ENCODE results near the gene SYT12. TPM values are rescaled to one million over a fixed set of nuclear protein-coding genes. Genes with fewer than 3 reads are reported as not detected.

The SYT12 gene
- total RNA-seq, 3 donors from 2014 or later (not counting 1 experiment from before 2014, with no cell fraction given) = not detected

DNA sequence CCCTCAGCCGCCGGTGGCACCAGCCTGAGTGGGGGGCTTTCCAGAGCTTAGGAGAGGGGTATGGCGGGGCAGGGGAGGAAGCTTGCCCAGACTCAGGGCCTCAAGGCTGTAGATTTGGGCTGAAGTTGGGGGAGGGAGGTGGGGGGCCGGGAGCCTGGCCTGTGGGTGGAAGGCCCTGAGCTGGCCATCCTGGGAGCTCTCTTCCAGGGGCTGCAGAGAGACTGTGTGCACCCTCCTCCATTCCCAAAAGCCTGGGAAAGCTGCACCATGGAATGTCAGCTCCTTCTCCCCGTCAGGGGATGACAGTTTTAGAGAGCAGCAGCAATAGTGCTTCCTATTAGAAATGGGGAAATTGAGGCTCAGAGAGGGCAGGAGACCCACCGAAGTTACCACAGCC lies 1.0 kb downstream of the SYT12 start:
- Histone ChIP-seq H3K27ac (ENCODE audit: low read length) (no peak overlapping the region), H3K36me3 (ENCODE audit: control insufficient read depth, insufficient read depth, low read length) (no peaks in the 10 kb centered on the region), H3K4me1 (ENCODE audit: control insufficient read depth, insufficient read depth, low read length) (peaks cover 33% of the 10 kb centered on the region), H3K4me3 (ENCODE audit: low read length) (no peak overlapping the region), H3K27me3 (ENCODE audit: control insufficient read depth, insufficient read depth, low read length) (peaks cover 20% of the 10 kb centered on the region), H3K9me3 (ENCODE audit: control insufficient read depth, insufficient read depth, low read length) (no peaks in the 10 kb centered on the region)
- intact Hi-C loops (cut with micrococcal nuclease) = no loop called here
- TF ChIP-seq, protein P1, sequence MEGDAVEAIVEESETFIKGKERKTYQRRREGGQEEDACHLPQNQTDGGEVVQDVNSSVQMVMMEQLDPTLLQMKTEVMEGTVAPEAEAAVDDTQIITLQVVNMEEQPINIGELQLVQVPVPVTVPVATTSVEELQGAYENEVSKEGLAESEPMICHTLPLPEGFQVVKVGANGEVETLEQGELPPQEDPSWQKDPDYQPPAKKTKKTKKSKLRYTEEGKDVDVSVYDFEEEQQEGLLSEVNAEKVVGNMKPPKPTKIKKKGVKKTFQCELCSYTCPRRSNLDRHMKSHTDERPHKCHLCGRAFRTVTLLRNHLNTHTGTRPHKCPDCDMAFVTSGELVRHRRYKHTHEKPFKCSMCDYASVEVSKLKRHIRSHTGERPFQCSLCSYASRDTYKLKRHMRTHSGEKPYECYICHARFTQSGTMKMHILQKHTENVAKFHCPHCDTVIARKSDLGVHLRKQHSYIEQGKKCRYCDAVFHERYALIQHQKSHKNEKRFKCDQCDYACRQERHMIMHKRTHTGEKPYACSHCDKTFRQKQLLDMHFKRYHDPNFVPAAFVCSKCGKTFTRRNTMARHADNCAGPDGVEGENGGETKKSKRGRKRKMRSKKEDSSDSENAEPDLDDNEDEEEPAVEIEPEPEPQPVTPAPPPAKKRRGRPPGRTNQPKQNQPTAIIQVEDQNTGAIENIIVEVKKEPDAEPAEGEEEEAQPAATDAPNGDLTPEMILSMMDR (IDR thresholded peaks at IDR 0.05) = no peak
- no peak for DNase-seq
- Mint-ChIP-seq H3K4me1 (peaks cover 12 to 29% of the 10 kb centered on the region in 2 donors), H3K4me3 (peak overlapping the region; percentile 84), H3K27ac (no peak overlapping the region), H3K9me3 (no peaks in the 10 kb centered on the region), H3K27me3 (ENCODE audit: low read depth in 2 of 2) (peaks cover 25 to 27% of the 10 kb centered on the region in 2 donors), H3K36me3 (no peaks in the 10 kb centered on the region)
- peak in 1 of 3 donors; percentile 6 for ATAC-seq
- WGBS (ENCODE audit: insufficient coverage) = 19% methylated on average over 6 of the region's 6 CpGs

DNA sequence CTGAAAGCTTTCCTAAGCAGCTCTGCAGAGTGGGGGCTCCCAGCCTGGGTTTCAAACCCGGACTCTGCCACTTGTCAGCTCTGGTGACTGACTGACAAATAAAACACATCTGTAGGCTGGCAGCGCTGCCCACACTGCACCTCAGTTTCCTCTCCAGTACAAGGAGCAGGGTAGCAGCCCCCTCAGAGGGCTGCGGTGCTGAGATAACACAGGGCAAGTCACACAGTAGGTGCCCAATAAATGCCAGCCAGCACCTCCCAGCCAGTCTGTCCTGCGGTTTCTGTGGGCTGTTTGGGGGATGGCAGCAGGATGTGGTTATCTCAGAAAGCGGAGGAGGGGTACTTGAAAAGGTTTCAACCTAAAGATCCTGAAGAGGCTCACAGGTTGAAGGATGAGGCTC lies 1.5 kb downstream of the SYT12 start:
- no peaks in the 10 kb centered on the region for H3K9me3 ChIP-seq (ENCODE audit: control insufficient read depth, insufficient read depth, low read length)
- ATAC-seq (peak in 2 of 3 donors; percentile 40 to 69), DNase-seq (peak in 1 of 2 donors; percentile 72)
- Mint-ChIP-seq H3K36me3 (no peaks in the 10 kb centered on the region), H3K9me3 (no peaks in the 10 kb centered on the region), H3K4me3 (peak overlapping the region; percentile 65), H3K27ac (no peak overlapping the region), H3K4me1 (peaks cover 12 to 29% of the 10 kb centered on the region in 2 donors), H3K27me3 (ENCODE audit: low read depth in 2 of 2) (peaks cover 25 to 27% of the 10 kb centered on the region in 2 donors)
- peaks cover 20% of the 10 kb centered on the region for H3K27me3 ChIP-seq (ENCODE audit: control insufficient read depth, insufficient read depth, low read length)
- no peak overlapping the region for H3K4me3 ChIP-seq (ENCODE audit: low read length)
- H3K27ac ChIP-seq (ENCODE audit: low read length) = no peak overlapping the region
- WGBS (ENCODE audit: insufficient coverage) = 0% methylated on average over 5 of the region's 5 CpGs
- intact Hi-C loops (cut with micrococcal nuclease) = no loop called here
- H3K4me1 ChIP-seq (ENCODE audit: control insufficient read depth, insufficient read depth, low read length) = peaks cover 33% of the 10 kb centered on the region
- no peaks in the 10 kb centered on the region for H3K36me3 ChIP-seq (ENCODE audit: control insufficient read depth, insufficient read depth, low read length)
- TF ChIP-seq, protein P1 (IDR thresholded peaks at IDR 0.05) = no peak

DNA sequence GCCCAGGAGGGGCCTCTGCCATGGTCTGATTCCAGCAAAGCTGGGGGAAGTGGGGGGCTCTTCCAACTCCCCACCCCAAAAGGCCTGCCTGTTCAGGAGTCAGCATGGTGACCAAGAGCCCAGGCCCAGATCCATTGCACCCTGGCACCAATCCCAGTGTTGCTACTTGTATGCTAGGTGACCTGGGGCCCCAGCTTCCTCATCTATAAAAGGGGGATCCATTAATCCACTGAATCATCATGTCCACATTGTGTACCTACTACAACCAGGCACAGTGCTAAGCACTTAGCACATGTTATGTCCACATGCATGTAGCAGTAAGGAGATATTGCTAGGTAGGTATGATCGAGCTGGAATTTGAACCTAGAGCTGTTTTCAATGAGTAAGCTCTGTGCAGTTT lies 2.0 kb downstream of the SYT12 start:
- peak in 1 of 2 donors; percentile 25 for DNase-seq
- TF ChIP-seq, protein P1 (IDR thresholded peaks at IDR 0.05) = no peak
- 54% methylated on average over 1 of the region's 1 CpG for WGBS (ENCODE audit: insufficient coverage)
- Mint-ChIP-seq H3K4me3 (peak overlapping the region; percentile 65), H3K4me1 (peaks cover 12 to 29% of the 10 kb centered on the region in 2 donors), H3K27me3 (ENCODE audit: low read depth in 2 of 2) (peaks cover 25% of the 10 kb centered on the region in 2 donors), H3K9me3 (no peaks in the 10 kb centered on the region), H3K36me3 (no peaks in the 10 kb centered on the region), H3K27ac (no peak overlapping the region)
- Histone ChIP-seq H3K36me3 (ENCODE audit: control insufficient read depth, insufficient read depth, low read length) (no peaks in the 10 kb centered on the region), H3K4me3 (ENCODE audit: low read length) (no peak overlapping the region), H3K27ac (ENCODE audit: low read length) (no peak overlapping the region), H3K27me3 (ENCODE audit: control insufficient read depth, insufficient read depth, low read length) (peaks cover 20% of the 10 kb centered on the region), H3K9me3 (ENCODE audit: control insufficient read depth, insufficient read depth, low read length) (no peaks in the 10 kb centered on the region), H3K4me1 (ENCODE audit: control insufficient read depth, insufficient read depth, low read length) (peaks cover 33% of the 10 kb centered on the region)
- peak in 1 of 3 donors; percentile 19 for ATAC-seq
- intact Hi-C loops (cut with micrococcal nuclease) = no loop called here

DNA sequence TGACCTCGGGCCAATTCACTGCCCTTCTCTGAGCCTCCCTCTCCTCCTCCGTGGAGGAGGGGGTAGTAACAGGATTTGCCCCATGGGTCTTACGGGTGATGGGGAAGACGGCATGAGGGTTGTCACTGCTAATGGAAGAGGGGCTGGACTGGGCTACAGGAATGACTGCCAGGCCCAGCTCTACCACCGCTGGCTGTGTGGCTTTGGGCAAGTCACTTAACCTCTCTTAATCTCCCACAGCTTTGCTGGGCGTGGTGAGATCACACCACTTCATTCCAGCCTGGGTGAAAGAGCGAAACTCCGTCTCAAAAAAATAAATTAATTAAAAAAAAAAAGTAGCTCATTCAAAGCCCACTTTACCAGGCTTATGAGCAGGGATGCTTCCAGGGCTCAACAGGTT lies 2.8 kb downstream of the SYT12 start:
- Histone ChIP-seq H3K9me3 (ENCODE audit: control insufficient read depth, insufficient read depth, low read length) (no peaks in the 10 kb centered on the region), H3K36me3 (ENCODE audit: control insufficient read depth, insufficient read depth, low read length) (no peaks in the 10 kb centered on the region), H3K27me3 (ENCODE audit: control insufficient read depth, insufficient read depth, low read length) (peaks cover 20% of the 10 kb centered on the region), H3K4me3 (ENCODE audit: low read length) (no peak overlapping the region), H3K27ac (ENCODE audit: low read length) (no peak overlapping the region), H3K4me1 (ENCODE audit: control insufficient read depth, insufficient read depth, low read length) (peaks cover 33% of the 10 kb centered on the region)
- DNase-seq (no peak), ATAC-seq (no peak)
- Mint-ChIP-seq H3K9me3 (no peaks in the 10 kb centered on the region), H3K4me1 (peaks cover 12 to 29% of the 10 kb centered on the region in 2 donors), H3K4me3 (no peak overlapping the region), H3K27me3 (ENCODE audit: low read depth in 2 of 2) (peaks cover 23 to 24% of the 10 kb centered on the region in 2 donors), H3K27ac (no peak overlapping the region), H3K36me3 (no peaks in the 10 kb centered on the region)
- 68% methylated on average over 5 of the region's 8 CpGs for WGBS (ENCODE audit: insufficient coverage)
- TF ChIP-seq, protein P1 (IDR thresholded peaks at IDR 0.05) = no peak
- intact Hi-C loops (cut with micrococcal nuclease) = no loop called here
